IMR-90 (cell line): ENCODE data around the gene HINT2. TPM values are rescaled to one million over a fixed set of nuclear protein-coding genes. Genes with fewer than 3 reads are reported as not detected.

Source experiments
- ATAC-seq: fragments of 200-7000 bp; cut with Tn5 transposase; 2 replicates; pipeline ENCODE4 v1.9.1; 2020; ENCODE audit warnings: low read depth, mild to moderate bottlenecking, moderate library complexity
- BruUV-seq: library from RNA; stranded (reverse); fragments of 400-500 nt; replicated peaks from 2 replicates; lab custom pipeline; 2021; lab: Mats Ljungman, UMichigan
- CTCF ChIA-PET: fragments of 300-600 bp; formaldehyde crosslinking; extraction: SDS; loops from one replicate; lab custom pipeline; 2021; ENCODE audit warnings: antibody characterized with exemption; lab: Yijun Ruan, JAX
- POLR2A ChIA-PET: fragments of 300-600 bp; sonication (Branson Sonifier 250); formaldehyde crosslinking; loops from one replicate; lab custom pipeline; 2022; ENCODE audit warnings: antibody characterized with exemption; ENCODE audit not compliant: unreplicated experiment; lab: Charles Lee
- DNase-seq: peaks from one replicate; pipeline ENCODE4 v3.0.0; 2013
- H2AFZ ChIP-seq: replicated peaks from 2 replicates; pipeline ENCODE3; 2013; ENCODE audit warnings: low read length, mild to moderate bottlenecking; ENCODE audit not compliant: poor library complexity
- H2AK5ac ChIP-seq: 2 replicates; pipeline ENCODE4 v1.6.1; 2013; ENCODE audit warnings: low read depth, low read length, inconsistent platforms
- H2AK9ac ChIP-seq: replicated peaks from 2 replicates; pipeline ENCODE3; 2013; ENCODE audit warnings: mild to moderate bottlenecking, low read depth, low read length, moderate library complexity; ENCODE audit not compliant: poor library complexity
- H2BK120ac ChIP-seq: 2 replicates; pipeline ENCODE4 v1.6.1; 2013; ENCODE audit warnings: low read depth, low read length, inconsistent platforms
- H2BK15ac ChIP-seq: 3 replicates; pipeline ENCODE4 v1.6.1; 2013; ENCODE audit warnings: low read depth, low read length, inconsistent platforms
- H2BK20ac ChIP-seq: 2 replicates; pipeline ENCODE4 v1.6.1; 2013; ENCODE audit warnings: low read depth, mild to moderate bottlenecking, inconsistent platforms, low read length, moderate library complexity
- H2BK5ac ChIP-seq: 2 replicates; pipeline ENCODE4 v1.6.1; 2013; ENCODE audit warnings: mild to moderate bottlenecking, low read depth, low read length, inconsistent platforms; ENCODE audit not compliant: poor library complexity, severe bottlenecking
- H3K14ac ChIP-seq: replicated peaks from 2 replicates; pipeline ENCODE4 v1.6.1; 2013; ENCODE audit warnings: low read depth, low read length, inconsistent platforms
- H3K18ac ChIP-seq: 2 replicates; pipeline ENCODE4 v1.6.1; 2013; ENCODE audit warnings: low read depth, low read length, control low read depth
- H3K23ac ChIP-seq: 2 replicates; pipeline ENCODE4 v1.6.1; 2013; ENCODE audit warnings: low read depth, low read length, inconsistent platforms
- H3K27ac ChIP-seq: 2 replicates; pipeline ENCODE4 v1.5.1; 2013; ENCODE audit warnings: mild to moderate bottlenecking, control low read depth, low read length; ENCODE audit not compliant: insufficient read depth
- H3K27me3 ChIP-seq: 2 replicates; pipeline ENCODE4 v1.6.1; 2013; ENCODE audit warnings: low read length; ENCODE audit not compliant: control insufficient read depth, insufficient read depth
- H3K36me3 ChIP-seq: 2 replicates; pipeline ENCODE4 v1.6.1; 2013; ENCODE audit warnings: low read length, mixed read lengths; ENCODE audit not compliant: control insufficient read depth, insufficient read depth
- H3K4ac ChIP-seq: 2 replicates; pipeline ENCODE4 v1.6.1; 2013; ENCODE audit warnings: low read depth, low read length, inconsistent platforms
- H3K4me1 ChIP-seq: 2 replicates; pipeline ENCODE4 v1.6.1; 2013; ENCODE audit warnings: low read length, mixed read lengths; ENCODE audit not compliant: control insufficient read depth, insufficient read depth
- H3K4me2 ChIP-seq: 2 replicates; pipeline ENCODE4 v1.6.1; 2013; ENCODE audit warnings: low read depth, mild to moderate bottlenecking, control low read depth, low read length, moderate library complexity
- H3K4me3 ChIP-seq: 2 replicates; pipeline ENCODE4 v1.5.1; 2013; ENCODE audit warnings: low read depth, mild to moderate bottlenecking, control low read depth, low read length, moderate library complexity; ENCODE audit not compliant: insufficient read depth
- H3K56ac ChIP-seq: 2 replicates; pipeline ENCODE4 v1.6.1; 2013; ENCODE audit warnings: low read length, inconsistent platforms; ENCODE audit not compliant: insufficient read depth; ENCODE audit errors: extremely low read depth
- H3K79me1 ChIP-seq, 2 experiments: 2 replicates each; pipeline ENCODE4 v1.6.1; 2013; ENCODE audit warnings: low read length in 2 of 2, inconsistent platforms in 1 of 2, low read depth in 1 of 2
- H3K9ac ChIP-seq: 2 replicates; pipeline ENCODE4 v1.6.1; 2013; ENCODE audit warnings: low read depth, low read length, control low read depth
- H3K9me1 ChIP-seq: 2 replicates; pipeline ENCODE4 v1.6.1; 2013; ENCODE audit warnings: low read length, inconsistent platforms; ENCODE audit not compliant: insufficient read depth
- H3K9me3 ChIP-seq: 2 replicates; pipeline ENCODE4 v1.6.1; 2013; ENCODE audit warnings: low read length; ENCODE audit not compliant: control insufficient read depth, insufficient read depth
- H4K20me1 ChIP-seq: 2 replicates; pipeline ENCODE4 v1.6.1; 2013; ENCODE audit warnings: low read length, inconsistent platforms; ENCODE audit not compliant: insufficient read depth
- H4K5ac ChIP-seq: 2 replicates; pipeline ENCODE4 v1.6.1; 2013; ENCODE audit warnings: mild to moderate bottlenecking, low read depth, low read length, control low read depth
- H4K8ac ChIP-seq, 2 experiments: 2 replicates each; pipeline ENCODE4 v1.6.1; 2013; ENCODE audit warnings: low read depth in 2 of 2, low read length in 2 of 2, control low read depth in 1 of 2, inconsistent platforms in 1 of 2
- H4K91ac ChIP-seq: 2 replicates; pipeline ENCODE4 v1.6.1; 2013; ENCODE audit warnings: low read depth, low read length, inconsistent platforms; ENCODE audit not compliant: insufficient read depth
- BHLHE40 ChIP-seq: fragments of 150-350 bp; IDR thresholded peaks from 2 replicates; pipeline ENCODE4 v1.6.1; 2016; ENCODE audit warnings: mild to moderate bottlenecking, low read depth, low read length
- CEBPB ChIP-seq: IDR thresholded peaks from 2 replicates; pipeline ENCODE4 v1.6.1; 2012; ENCODE audit warnings: low read depth, low read length, improper control_type of control experiment
- CHD1 ChIP-seq: IDR thresholded peaks from 2 replicates; pipeline ENCODE4 v1.6.1; 2012; ENCODE audit warnings: low read depth, low read length, improper control_type of control experiment
- FOS ChIP-seq: fragments of 150-350 bp; IDR thresholded peaks from 2 replicates; pipeline ENCODE4 v1.6.1; 2016; ENCODE audit warnings: low read depth, low read length
- MXI1 ChIP-seq: IDR thresholded peaks from 2 replicates; pipeline ENCODE4 v1.6.1; 2012; ENCODE audit warnings: low read depth, mild to moderate bottlenecking, low read length, moderate library complexity, borderline replicate concordance
- NFE2L2 ChIP-seq: fragments of 150-350 bp; IDR thresholded peaks from 2 replicates; pipeline ENCODE4 v1.6.1; 2016; ENCODE audit warnings: low read depth, mild to moderate bottlenecking, low read length
- POLR2A ChIP-seq: IDR thresholded peaks from 2 replicates; pipeline ENCODE4 v1.6.1; 2012; ENCODE audit warnings: mild to moderate bottlenecking, low read depth, low read length
- RAD21 ChIP-seq: IDR thresholded peaks from 2 replicates; pipeline ENCODE4 v1.6.1; 2012; ENCODE audit warnings: low read length, improper control_type of control experiment
- RCOR1 ChIP-seq: IDR thresholded peaks from 2 replicates; pipeline ENCODE4 v1.6.1; 2012; ENCODE audit warnings: mild to moderate bottlenecking, low read length, improper control_type of control experiment; ENCODE audit not compliant: insufficient replicate concordance
- SMC3 ChIP-seq: fragments of 150-350 bp; IDR thresholded peaks from 2 replicates; pipeline ENCODE4 v1.6.1; 2016; ENCODE audit warnings: low read depth, mild to moderate bottlenecking, antibody characterized with exemption, low read length, moderate library complexity
- WGBS, 2 experiments: methylation state at CpG; one replicate each; pipeline versions ENCODE4 v1.1.5 to v1.1.7; 2013; ENCODE audit warnings: missing lambda C conversion rate in 2 of 2; ENCODE audit not compliant: insufficient read length in 1 of 2; ENCODE audit errors: extremely low coverage in 2 of 2; 5-methylcytosine and 5-hydroxymethylcytosine counted together
- dilution Hi-C: fragments of 300-500 bp; cut with HindIII; formaldehyde crosslinking; loops from one replicate; pipeline ENCODE4 v1.14.3; 2018; ENCODE audit warnings: low sequenced_read_pairs; ENCODE audit not compliant: unreplicated experiment
- in situ Hi-C: fragments of 300-500 bp; cut with MboI; formaldehyde crosslinking; loops from 3 replicates; pipeline ENCODE4 v1.14.3; 2019; ENCODE audit warnings: low sequenced_read_pairs, inconsistent platforms, mixed read lengths
- intact Hi-C: fragments of 100-400 bp; cut with micrococcal nuclease; formaldehyde crosslinking; loops from 2 replicates; pipeline ENCODE4 v1.10.0; 2022
- polyA plus RNA-seq, 3 experiments: library from polyadenylated mRNA; depleted of rRNA; stranded (reverse); fragments of >200 nt; gene quantifications; 2 replicates each; pipeline ENCODE4 v1.2.3, GENCODE V29; 2012; ENCODE audit warnings: low replicate concordance in 1 of 3
- total RNA-seq: library from RNA; depleted of rRNA; stranded (reverse); fragments of >200 nt; gene quantifications from 2 replicates; pipeline ENCODE4 v1.2.3, GENCODE V29; 2012
- TF ChIP-seq, protein P1 (sequence below): fragments of 150-350 bp; IDR thresholded peaks from 2 replicates; pipeline ENCODE4 v1.6.1; 2016; ENCODE audit warnings: low read depth, mild to moderate bottlenecking, low read length, moderate library complexity, borderline replicate concordance
- TF ChIP-seq, protein P2 (sequence below): fragments of 150-350 bp; IDR thresholded peaks from 2 replicates; pipeline ENCODE4 v1.6.1; 2017; ENCODE audit warnings: mild to moderate bottlenecking, antibody characterized with exemption, low read length, low read depth

The HINT2 gene
- total and polyA plus RNA-seq, 2 of the 4 experiments (the other 2 are of a cell fraction), result 7.5 to 20.6 TPM

- dilution Hi-C loops, result no loop called here
- DNase-seq (no peak), ATAC-seq (no peak)
- TF ChIP-seq CEBPB (no peak), FOS (no peak), BHLHE40 (no peak), SMC3 (no peak), RCOR1 (no peak), CHD1 (no peak), NFE2L2 (no peak), RAD21 (no peak), POLR2A (no peak), MXI1 (no peak)
- TF ChIP-seq, protein P1, sequence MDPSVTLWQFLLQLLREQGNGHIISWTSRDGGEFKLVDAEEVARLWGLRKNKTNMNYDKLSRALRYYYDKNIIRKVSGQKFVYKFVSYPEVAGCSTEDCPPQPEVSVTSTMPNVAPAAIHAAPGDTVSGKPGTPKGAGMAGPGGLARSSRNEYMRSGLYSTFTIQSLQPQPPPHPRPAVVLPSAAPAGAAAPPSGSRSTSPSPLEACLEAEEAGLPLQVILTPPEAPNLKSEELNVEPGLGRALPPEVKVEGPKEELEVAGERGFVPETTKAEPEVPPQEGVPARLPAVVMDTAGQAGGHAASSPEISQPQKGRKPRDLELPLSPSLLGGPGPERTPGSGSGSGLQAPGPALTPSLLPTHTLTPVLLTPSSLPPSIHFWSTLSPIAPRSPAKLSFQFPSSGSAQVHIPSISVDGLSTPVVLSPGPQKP, result no peak
- TF ChIP-seq, protein P2, sequence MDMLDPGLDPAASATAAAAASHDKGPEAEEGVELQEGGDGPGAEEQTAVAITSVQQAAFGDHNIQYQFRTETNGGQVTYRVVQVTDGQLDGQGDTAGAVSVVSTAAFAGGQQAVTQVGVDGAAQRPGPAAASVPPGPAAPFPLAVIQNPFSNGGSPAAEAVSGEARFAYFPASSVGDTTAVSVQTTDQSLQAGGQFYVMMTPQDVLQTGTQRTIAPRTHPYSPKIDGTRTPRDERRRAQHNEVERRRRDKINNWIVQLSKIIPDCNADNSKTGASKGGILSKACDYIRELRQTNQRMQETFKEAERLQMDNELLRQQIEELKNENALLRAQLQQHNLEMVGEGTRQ, result no peak
- H3K56ac ChIP-seq, result no peak overlapping the region
- ChIA-PET CTCF (no interaction called here), POLR2A (no interaction called here)
- no peak overlapping the region for H2AFZ ChIP-seq
- H4K8ac ChIP-seq, result no peak overlapping the region
- no peak overlapping the region for H3K27ac ChIP-seq
- in situ Hi-C loops, result no loop called here
- peaks cover 39% of the 10 kb centered on the region for H3K27me3 ChIP-seq
- no peak overlapping the region for H3K23ac ChIP-seq
- intact Hi-C loops, result no loop called here
- H3K79me1 ChIP-seq, result no peaks in the 10 kb centered on the region
- no peak overlapping the region for H2BK120ac ChIP-seq
- H3K36me3 ChIP-seq, result no peaks in the 10 kb centered on the region
- no peak overlapping the region for H3K18ac ChIP-seq
- H3K14ac ChIP-seq, result no peak overlapping the region
- H3K9ac ChIP-seq, result no peak overlapping the region
- H3K4me2 ChIP-seq, result no peak overlapping the region
- no peaks in the 10 kb centered on the region for H3K9me1 ChIP-seq
- no peak overlapping the region for H2BK5ac ChIP-seq
- H3K9me3 ChIP-seq, result no peaks in the 10 kb centered on the region
- no peak overlapping the region for H2BK15ac ChIP-seq
- BruUV-seq, result no TSS peak
- no peak overlapping the region for H2AK9ac ChIP-seq
- no peaks in the 10 kb centered on the region for H3K4me1 ChIP-seq
- H3K4me3 ChIP-seq, result no peak overlapping the region
- no peaks in the 10 kb centered on the region for H4K20me1 ChIP-seq
- no peak overlapping the region for H2AK5ac ChIP-seq
- H2BK20ac ChIP-seq, result no peak overlapping the region
- H4K5ac ChIP-seq, result no peak overlapping the region
- no peak overlapping the region for H4K91ac ChIP-seq
- H3K4ac ChIP-seq, result no peak overlapping the region
- no CpG with 5 or more reads among the region's 3 CpGs for WGBS, 2 experiments
Measured at GRCh38 chr9:35859990-35860339, 45.1 kb upstream of the HINT2 start.
